Right lobe of liver (tissue), 6 donors: ENCODE results near the gene ANAPC7. TPM values are rescaled to one million over a fixed set of nuclear protein-coding genes. Genes with fewer than 3 reads are reported as not detected.

Experiments used
- ATAC-seq, 4 donors: fragments of 200-7000 bp; cut with Tn5 transposase; one replicate each; pipeline ENCODE4 v1.9.1; 2020; ENCODE audit warnings: mild to moderate bottlenecking in 4 of 4, moderate library complexity in 4 of 4
- DNase-seq, 3 donors: peaks; one replicate each; pipeline ENCODE4 v3.0.0-alpha.2; 2020
- H3K27ac ChIP-seq, 3 donors: fragments of 200-600 bp; one replicate each; pipeline ENCODE4 v1.8.0; 2022
- H3K27me3 ChIP-seq, 2 donors: fragments of 200-600 bp; one replicate each; pipeline ENCODE4 v1.8.0; 2022
- H3K36me3 ChIP-seq, 4 donors: fragments of 200-600 bp; sonication (generic) in 1 of 4; one replicate each; pipeline versions ENCODE4 v1.5.1 to v1.8.0; 2017 to 2022; ENCODE audit warnings: control low read depth in 1 of 4
- H3K4me1 ChIP-seq, 4 donors: fragments of 200-600 bp; sonication (generic) in 1 of 4; one replicate each; pipeline versions ENCODE4 v1.5.1 to v1.8.0; 2017 to 2022; ENCODE audit warnings: control low read depth in 1 of 4
- H3K4me3 ChIP-seq, 3 donors: fragments of 200-600 bp; one replicate each; pipeline ENCODE4 v1.8.0; 2022
- H3K9me3 ChIP-seq, 4 donors: fragments of 200-600 bp; sonication (generic) in 1 of 4; one replicate each; pipeline versions ENCODE4 v1.5.1 to v1.8.0; 2017 to 2022; ENCODE audit warnings: control low read depth in 1 of 4
- CTCF ChIP-seq, 4 donors: fragments of 200-600 bp in 3 of 4; fragments of 450-650 bp in 1 of 4; IDR thresholded peaks; one replicate each; pipeline versions ENCODE4 v1.5.1 to v1.8.0; 2016 to 2022; ENCODE audit warnings: antibody characterized with exemption in 4 of 4, mild to moderate bottlenecking in 2 of 4
- POLR2A ChIP-seq: fragments of 450-650 bp; IDR thresholded peaks from one replicate; pipeline ENCODE4 v1.6.1; 2017; ENCODE audit warnings: antibody characterized with exemption, mild to moderate bottlenecking
- WGBS: methylation state at CpG from one replicate; pipeline ENCODE4 v1.1.6; 2018; ENCODE audit warnings: low coverage, low lambda C conversion rate; ENCODE audit not compliant: insufficient coverage; ENCODE audit errors: missing lambda C conversion rate; 5-methylcytosine and 5-hydroxymethylcytosine counted together
- intact Hi-C, 2 donors: fragments of 100-400 bp; cut with DNase I; formaldehyde crosslinking; loops; one replicate each; pipeline versions ENCODE4 v1.11.2 to v1.14.1; 2022
- total RNA-seq, 6 experiments: library from RNA; depleted of rRNA in 2 of 6; stranded (reverse); fragments of >200 nt in 2 of 6; fragmentation: NEBNext Ultra II Directional in 3 of 6; extraction: Animal tissue kit (Norgen Biotek cat#: 25700) in 3 of 6; gene quantifications; one replicate each; pipeline versions ENCODE4 v1.1.0 to v1.2.4, GENCODE V29; 2016 to 2023
- donor health status: DM: no; HTN: yes; CAD: no.
- donor health status: DM: no; HTN: no; CAD: no.
- donor health status: DM: no; HTN: no; CAD: no.
- donor health status: DM: no; HTN: yes; CAD: no.
- donor health status: DM: no; HTN: yes; CAD: no.

Gene ANAPC7
- total RNA-seq, 6 experiments from 2014 or later, result 14.6 to 22.8 (median 18.0) TPM

DNA sequence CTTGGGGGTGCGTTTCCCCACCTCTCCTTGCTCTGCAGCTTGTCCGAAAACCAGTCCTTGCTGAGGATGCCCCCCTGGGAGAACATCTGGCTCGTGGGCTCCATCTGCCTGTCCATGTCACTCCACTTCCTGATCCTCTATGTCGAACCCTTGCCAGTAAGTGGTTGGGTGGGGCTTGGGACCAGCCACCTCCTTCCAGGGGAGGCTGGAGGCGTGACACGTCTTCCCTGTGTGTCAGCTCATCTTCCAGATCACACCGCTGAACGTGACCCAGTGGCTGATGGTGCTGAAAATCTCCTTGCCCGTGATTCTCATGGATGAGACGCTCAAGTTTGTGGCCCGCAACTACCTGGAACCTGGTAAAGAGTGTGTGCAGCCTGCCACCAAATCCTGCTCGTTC lies 57.5 kb downstream of the ANAPC7 start:
- H3K4me3 ChIP-seq, result no peak overlapping the region
- H3K36me3 ChIP-seq, result peaks cover 38 to 100% (median 72%) of the 10 kb centered on the region in 4 donors
- H3K27me3 ChIP-seq, result no peaks in the 10 kb centered on the region
- intact Hi-C loops, result loop anchor here in 1 of 2 donors (10.0 kb wide), 1 partner anchor 61 kb away; the partner anchor contains the start of gene ATP2A2
- DNase-seq (no peak), ATAC-seq (peak in 1 of 4 donors; percentile 4)
- 86% methylated on average over 12 of the region's 12 CpGs for WGBS
- H3K9me3 ChIP-seq, result no peaks in the 10 kb centered on the region
- no peak overlapping the region for H3K27ac ChIP-seq
- H3K4me1 ChIP-seq, result no peaks in the 10 kb centered on the region
- no peak for TF ChIP-seq POLR2A

DNA sequence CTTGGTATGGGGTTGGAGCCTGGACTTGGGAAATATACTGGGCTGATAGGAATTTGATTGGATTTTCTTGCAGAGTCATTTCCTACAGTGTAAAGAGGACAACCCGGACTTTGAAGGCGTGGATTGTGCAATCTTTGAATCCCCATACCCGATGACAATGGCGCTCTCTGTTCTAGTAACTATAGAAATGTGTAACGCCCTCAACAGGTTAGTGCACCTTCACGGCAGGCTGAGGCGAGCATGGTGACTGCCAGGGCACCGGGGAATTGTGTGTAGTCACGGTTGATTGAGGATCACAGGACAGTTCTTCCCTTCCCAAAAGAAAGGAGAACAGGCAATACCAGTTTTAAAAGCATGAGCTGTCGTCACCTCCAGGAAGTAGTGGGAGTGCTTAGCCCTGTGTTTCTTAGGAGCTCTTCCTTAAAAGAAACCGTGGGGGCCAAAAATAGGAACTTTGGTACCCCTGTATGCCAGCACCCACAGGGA lies 58.3 kb downstream of the ANAPC7 start:
- DNase-seq (no peak), ATAC-seq (peak; percentile 7 to 32 (median 21))
- H3K9me3 ChIP-seq, result no peaks in the 10 kb centered on the region
- H3K4me1 ChIP-seq, result no peaks in the 10 kb centered on the region
- TF ChIP-seq CTCF (IDR thresholded peaks at IDR 0.05) (no peak), POLR2A (no peak)
- intact Hi-C loops, result loop anchor here in 1 of 2 donors (10.0 kb wide), 1 partner anchor 60 kb away; the partner anchor contains the start of gene ATP2A2
- peaks cover 38 to 100% (median 73%) of the 10 kb centered on the region in 4 donors for H3K36me3 ChIP-seq
- WGBS, result 54% methylated on average over 11 of the region's 11 CpGs
- H3K27me3 ChIP-seq, result no peaks in the 10 kb centered on the region
- no peak overlapping the region for H3K4me3 ChIP-seq
- no peak overlapping the region for H3K27ac ChIP-seq

GRCh38 chr12:110344657-110345056 lies 58.9 kb downstream of the ANAPC7 start:
- 100% methylated on average over 1 of the region's 11 CpGs for WGBS
- Histone ChIP-seq H3K4me3 (no peak overlapping the region), H3K27ac (no peak overlapping the region), H3K36me3 (peaks cover 38 to 100% (median 76%) of the 10 kb centered on the region in 4 donors), H3K4me1 (no peaks in the 10 kb centered on the region), H3K9me3 (no peaks in the 10 kb centered on the region), H3K27me3 (no peaks in the 10 kb centered on the region)
- no peak for DNase-seq
- intact Hi-C loops, result loop anchor here in 1 of 2 donors (10.0 kb wide), 1 partner anchor 60 kb away; the partner anchor contains the start of gene ATP2A2
- ATAC-seq, result no peak
- TF ChIP-seq CTCF (IDR thresholded peaks at IDR 0.05), result no peak
- TF ChIP-seq POLR2A, result no peak

DNA sequence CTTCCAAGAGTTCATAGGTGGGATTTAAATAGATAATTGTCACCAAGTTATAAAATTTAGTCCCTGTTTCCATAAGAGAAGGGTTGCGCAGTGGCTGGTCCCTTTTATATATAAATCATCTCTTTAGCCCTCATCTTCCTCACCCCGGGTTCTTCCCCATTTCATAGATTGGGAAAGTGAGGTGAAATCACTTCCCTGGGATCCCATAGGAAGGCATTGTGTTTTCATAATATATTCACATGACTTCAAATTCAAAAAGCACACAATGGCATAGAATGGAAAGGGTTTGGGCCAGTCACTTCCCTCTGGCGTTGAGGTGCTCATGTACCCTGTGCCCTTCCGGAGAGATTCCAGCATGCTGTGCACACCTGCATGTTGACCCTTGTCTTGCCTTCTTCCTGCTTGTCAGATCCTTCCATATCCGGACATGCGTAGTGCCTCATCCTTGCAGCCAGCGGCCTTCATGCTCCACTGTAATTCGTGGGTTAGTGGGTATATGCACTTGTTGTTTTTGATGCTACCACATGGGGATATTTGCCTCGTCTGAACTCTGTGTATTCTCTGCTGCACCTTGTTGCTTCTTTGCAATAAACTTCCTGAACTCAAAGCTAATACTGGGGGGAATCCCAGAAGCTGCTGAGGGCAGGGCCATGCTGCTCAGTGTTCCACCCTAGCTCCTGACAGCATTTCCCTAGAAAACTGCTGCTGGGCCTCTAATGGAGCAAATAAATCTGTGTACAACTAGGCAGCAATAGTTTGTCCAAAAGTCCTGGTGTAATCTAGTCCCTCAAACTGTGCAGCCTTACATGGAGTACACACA lies 59.6 kb downstream of the ANAPC7 start:
- no peak for DNase-seq
- no peak for TF ChIP-seq POLR2A
- TF ChIP-seq CTCF (IDR thresholded peaks at IDR 0.05), result no peak
- Histone ChIP-seq H3K4me3 (no peak overlapping the region), H3K9me3 (no peaks in the 10 kb centered on the region), H3K36me3 (peaks cover 45 to 100% (median 78%) of the 10 kb centered on the region in 4 donors), H3K27ac (no peak overlapping the region), H3K4me1 (no peaks in the 10 kb centered on the region), H3K27me3 (no peaks in the 10 kb centered on the region)
- no peak for ATAC-seq
- intact Hi-C loops, result loop anchor here in 1 of 2 donors (10.0 kb wide), 1 partner anchor 59 kb away; the partner anchor contains the start of gene ATP2A2
- 86% methylated on average over 8 of the region's 9 CpGs for WGBS

DNA sequence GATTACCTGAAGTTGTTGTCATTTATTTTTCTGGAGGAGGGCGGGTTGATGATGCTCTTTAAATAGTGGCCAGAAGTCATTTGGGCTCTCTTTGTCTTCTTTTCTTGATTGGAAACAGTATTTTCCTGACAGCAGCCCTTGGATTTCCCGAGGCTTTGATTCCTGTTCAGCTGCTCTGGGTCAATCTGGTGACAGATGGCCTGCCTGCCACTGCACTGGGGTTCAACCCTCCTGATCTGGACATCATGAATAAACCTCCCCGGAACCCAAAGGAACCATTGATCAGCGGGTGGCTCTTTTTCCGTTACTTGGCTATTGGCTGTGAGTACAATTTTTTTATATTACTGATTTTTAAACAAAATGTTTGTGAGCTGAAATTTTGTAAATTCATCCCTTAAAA lies 60.4 kb downstream of the ANAPC7 start:
- no peak for ATAC-seq
- Histone ChIP-seq H3K27me3 (no peaks in the 10 kb centered on the region), H3K9me3 (no peaks in the 10 kb centered on the region), H3K4me3 (no peak overlapping the region), H3K4me1 (no peaks in the 10 kb centered on the region), H3K36me3 (peaks cover 50 to 100% (median 79%) of the 10 kb centered on the region in 4 donors), H3K27ac (no peak overlapping the region)
- no peak for DNase-seq
- TF ChIP-seq POLR2A (no peak), CTCF (IDR thresholded peaks at IDR 0.05) (no peak)
- intact Hi-C loops, result loop anchor here in 1 of 2 donors (10.0 kb wide), 1 partner anchor 58 kb away; the partner anchor contains the start of gene ATP2A2
- WGBS, result 93% methylated on average over 5 of the region's 5 CpGs
